CD14-positive monocyte (primary cell): ENCODE results near the gene BTN3A1. TPM values are rescaled to one million over a fixed set of nuclear protein-coding genes. Genes with fewer than 3 reads are reported as not detected.

Experiments
- DNase-seq, 3 donors: peaks; one replicate each; pipeline ENCODE4 v3.0.0-alpha.2; 2011 to 2022
- H2AFZ ChIP-seq: 2 replicates; pipeline ENCODE4 v1.6.0; 2012; ENCODE audit warnings: mild to moderate bottlenecking, low read depth, low read length, inconsistent platforms; ENCODE audit not compliant: insufficient read depth, poor library complexity, severe bottlenecking
- H3K27ac ChIP-seq, 2 donors: 1 replicate in 1 of 2; 2 replicates in 1 of 2; pipeline ENCODE4 v1.5.1; 2012 to 2013; ENCODE audit warnings: low read length in 2 of 2, control low read depth in 1 of 2, inconsistent platforms in 1 of 2, low read depth in 1 of 2, mild to moderate bottlenecking in 1 of 2
- H3K27me3 ChIP-seq, 2 donors: one replicate each; pipeline versions ENCODE4 v1.6.0 to v1.6.1; 2011 to 2013; ENCODE audit warnings: low read length in 2 of 2; ENCODE audit not compliant: control insufficient read depth in 2 of 2, insufficient read depth in 2 of 2
- H3K36me3 ChIP-seq, 2 donors: replicated peaks in 1 of 2; 1 replicate in 1 of 2; 2 replicates in 1 of 2; pipeline versions ENCODE4 v1.5.1 to v1.6.1; 2012 to 2013; ENCODE audit warnings: low read length in 2 of 2, control low read depth in 1 of 2, inconsistent platforms in 1 of 2, mild to moderate bottlenecking in 1 of 2; ENCODE audit not compliant: insufficient read depth in 2 of 2, control insufficient read depth in 1 of 2
- H3K4me1 ChIP-seq, 2 donors: 1 replicate in 1 of 2; 2 replicates in 1 of 2; pipeline versions ENCODE4 v1.5.1 to v1.6.1; 2012 to 2013; ENCODE audit warnings: low read length in 2 of 2, control low read depth in 1 of 2, inconsistent platforms in 1 of 2, mild to moderate bottlenecking in 1 of 2, moderate library complexity in 1 of 2; ENCODE audit not compliant: insufficient read depth in 2 of 2, control insufficient read depth in 1 of 2
- H3K4me2 ChIP-seq: replicated peaks from 2 replicates; pipeline ENCODE3; 2012; ENCODE audit warnings: low read length, moderate library complexity, mild to moderate bottlenecking; ENCODE audit not compliant: poor library complexity, severe bottlenecking; ENCODE audit errors: extremely low read depth
- H3K4me3 ChIP-seq, 3 experiments: fragments of 200-600 bp in 1 of 3; sonication (generic) in 1 of 3; replicated peaks in 1 of 3; 1 replicate in 2 of 3; 2 replicates in 1 of 3; pipeline ENCODE4 v1.5.1; 2011 to 2013; ENCODE audit warnings: low read length in 3 of 3, mild to moderate bottlenecking in 3 of 3, control low read depth in 2 of 3, low read depth in 2 of 3, inconsistent platforms in 1 of 3, moderate library complexity in 1 of 3
- H3K79me2 ChIP-seq: 2 replicates; pipeline ENCODE4 v1.6.0; 2012; ENCODE audit warnings: mild to moderate bottlenecking, control low read depth, inconsistent platforms, low read length, moderate library complexity; ENCODE audit not compliant: insufficient read depth
- H3K9ac ChIP-seq: 2 replicates; pipeline ENCODE4 v1.6.0; 2017; ENCODE audit warnings: low read length, mild to moderate bottlenecking; ENCODE audit not compliant: insufficient read depth, poor library complexity, severe bottlenecking
- H3K9me3 ChIP-seq, 2 donors: replicated peaks in 1 of 2; 1 replicate in 1 of 2; 2 replicates in 1 of 2; pipeline versions ENCODE4 v1.5.1 to v1.6.1; 2012 to 2013; ENCODE audit warnings: low read length in 2 of 2, control low read depth in 1 of 2; ENCODE audit not compliant: control insufficient read depth in 1 of 2, insufficient read depth in 1 of 2
- H4K20me1 ChIP-seq: 2 replicates; pipeline ENCODE4 v1.6.0; 2012; ENCODE audit warnings: mild to moderate bottlenecking, low read length, control low read depth, moderate library complexity; ENCODE audit not compliant: insufficient read depth
- H3K27ac Mint-ChIP-seq, 7 donors: one replicate each; pipeline ENCODE4 v1.8.0; 2020; ENCODE audit warnings: mild to moderate bottlenecking in 7 of 7, mixed read lengths in 7 of 7, moderate library complexity in 6 of 7, inconsistent platforms in 2 of 7
- H3K27me3 Mint-ChIP-seq, 3 donors: one replicate each; pipeline ENCODE4 v1.8.0; 2021 to 2022; ENCODE audit warnings: low read depth in 3 of 3, mild to moderate bottlenecking in 3 of 3, mixed read lengths in 3 of 3, moderate library complexity in 3 of 3, inconsistent platforms in 1 of 3
- H3K36me3 Mint-ChIP-seq, 2 donors: one replicate each; pipeline ENCODE4 v1.8.0; 2020; ENCODE audit warnings: mixed read lengths in 2 of 2, inconsistent platforms in 1 of 2, mild to moderate bottlenecking in 1 of 2
- H3K4me1 Mint-ChIP-seq: one replicate; pipeline ENCODE4 v1.8.0; 2020; ENCODE audit warnings: mild to moderate bottlenecking, mixed read lengths
- H3K4me3 Mint-ChIP-seq, 2 donors: one replicate each; pipeline ENCODE4 v1.8.0; 2020; ENCODE audit warnings: mild to moderate bottlenecking in 2 of 2, mixed read lengths in 2 of 2, moderate library complexity in 1 of 2
- H3K9me3 Mint-ChIP-seq, 7 donors: one replicate each; pipeline ENCODE4 v1.8.0; 2020 to 2022; ENCODE audit warnings: mixed read lengths in 7 of 7, mild to moderate bottlenecking in 6 of 7, moderate library complexity in 6 of 7, inconsistent platforms in 2 of 7
- WGBS: methylation state at CpG from one replicate; pipeline ENCODE4 v1.1.5; 2013; ENCODE audit warnings: missing lambda C conversion rate; ENCODE audit not compliant: insufficient coverage; 5-methylcytosine and 5-hydroxymethylcytosine counted together
- intact Hi-C, 2 donors: fragments of 100-400 bp; cut with micrococcal nuclease; formaldehyde crosslinking; loops; one replicate each; pipeline versions ENCODE4 v1.15.0 to v1.15.1; 2023
- polyA plus RNA-seq, 3 donors: library from polyadenylated mRNA; depleted of rRNA in 1 of 3; unstranded in 2 of 3; stranded (reverse) in 1 of 3; fragments of 300-500 nt in 2 of 3; fragments of >200 nt in 1 of 3; fragmentation: Illumina TruSeq in 2 of 3; gene quantifications; 1 replicate in 2 of 3; 2 replicates in 1 of 3; pipeline ENCODE4 v1.2.3, GENCODE V29; 2012 to 2021
- TF ChIP-seq, protein P1 (sequence below): fragments of 200-600 bp; IDR thresholded peaks from one replicate; pipeline ENCODE4 v1.8.0; 2022; ENCODE audit warnings: antibody characterized with exemption, mild to moderate bottlenecking

The BTN3A1 gene
- polyA plus RNA-seq, 3 donors = 19.7 to 114 (median 25.1) TPM

DNA sequence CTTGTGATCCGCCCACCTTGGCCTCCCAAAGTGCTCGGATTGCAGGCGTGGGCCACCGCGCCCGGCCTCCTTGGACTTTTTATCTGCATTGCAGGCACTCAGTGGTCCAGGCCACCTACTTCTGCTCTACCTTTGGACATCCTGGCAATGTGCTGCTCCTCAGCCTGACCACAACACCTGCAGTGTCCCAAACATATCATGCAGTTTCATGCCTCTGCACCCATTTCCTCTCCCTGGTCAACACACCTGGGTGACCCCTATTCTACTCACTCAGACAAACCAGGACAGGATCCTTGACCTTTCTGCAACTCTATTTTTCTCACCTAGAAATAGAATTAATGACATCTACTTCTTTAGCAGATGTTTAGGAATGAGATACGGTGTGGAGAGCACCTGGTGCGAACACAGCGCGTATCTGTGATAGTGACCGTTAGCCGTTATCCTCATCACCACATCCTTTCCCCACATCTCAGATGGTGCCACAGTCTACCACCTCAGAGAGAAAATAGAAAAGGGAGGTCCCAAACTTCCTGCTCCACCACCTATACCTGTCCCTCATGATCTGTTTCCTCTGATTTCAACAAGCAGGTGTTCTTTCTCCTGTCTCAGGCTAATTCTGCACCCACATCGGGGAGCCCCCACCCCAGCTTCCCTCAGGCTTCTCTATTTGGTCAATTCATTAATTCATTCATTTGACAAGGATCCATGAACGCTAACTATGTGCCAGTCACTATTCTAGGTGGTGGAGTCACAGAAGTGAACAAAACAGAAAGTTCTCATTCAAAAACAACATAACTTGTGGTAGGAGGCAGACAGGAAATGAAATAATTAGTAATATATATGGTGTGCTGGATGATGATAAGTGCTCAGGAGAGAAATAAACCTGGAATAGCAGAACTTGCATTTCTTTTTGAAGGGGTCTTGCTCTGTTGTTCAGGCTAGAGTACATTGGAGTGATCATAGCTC lies 41.3 kb upstream of the BTN3A1 start:
- peaks cover 5% of the 10 kb centered on the region for H3K4me1 Mint-ChIP-seq
- Histone ChIP-seq H3K4me1 (peaks cover 13 to 22% of the 10 kb centered on the region in 2 donors), H3K4me3 (no peak overlapping the region)

DNA sequence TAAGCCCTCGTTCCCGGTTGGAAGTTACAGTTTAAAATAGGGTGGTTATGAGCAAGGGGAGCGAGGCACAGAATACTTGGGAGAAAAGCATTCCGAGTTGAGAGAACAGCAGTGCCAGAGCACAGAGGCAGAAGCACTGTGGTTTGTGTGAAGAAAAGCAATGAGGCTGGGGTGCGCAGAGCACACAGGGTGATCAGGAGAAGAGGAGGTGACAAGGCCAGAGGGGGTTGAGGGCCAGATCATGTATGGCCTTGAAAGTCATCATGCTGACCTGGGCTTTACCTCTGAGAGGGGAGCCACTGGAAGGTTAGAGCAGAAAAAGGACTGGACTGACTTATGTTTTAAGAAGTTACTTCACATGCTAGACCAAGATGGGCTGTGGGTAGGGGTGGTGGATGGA lies 40.5 kb upstream of the BTN3A1 start:
- Mint-ChIP-seq H3K4me3 (no peak overlapping the region), H3K27me3 (peaks cover 0 to 4% (median 0%) of the 10 kb centered on the region in 3 donors), H3K4me1 (peaks cover 11% of the 10 kb centered on the region), H3K36me3 (no peaks in the 10 kb centered on the region), H3K27ac (no peak overlapping the region), H3K9me3 (no peaks in the 10 kb centered on the region)
- H3K9me3 ChIP-seq = no peaks in the 10 kb centered on the region
- no peak overlapping the region for H3K9ac ChIP-seq
- intact Hi-C loops = no loop called here
- 95% methylated on average over 4 of the region's 5 CpGs for WGBS
- H3K4me1 ChIP-seq = peaks cover 21 to 30% of the 10 kb centered on the region in 2 donors
- H4K20me1 ChIP-seq = no peaks in the 10 kb centered on the region
- H2AFZ ChIP-seq = no peak overlapping the region
- no peaks in the 10 kb centered on the region for H3K36me3 ChIP-seq
- H3K79me2 ChIP-seq = peaks cover 15% of the 10 kb centered on the region
- H3K4me2 ChIP-seq = no peak overlapping the region
- H3K4me3 ChIP-seq = no peak overlapping the region
- H3K27ac ChIP-seq = no peak overlapping the region
- H3K27me3 ChIP-seq = no peaks in the 10 kb centered on the region
- DNase-seq = no peak
- TF ChIP-seq, protein P1, sequence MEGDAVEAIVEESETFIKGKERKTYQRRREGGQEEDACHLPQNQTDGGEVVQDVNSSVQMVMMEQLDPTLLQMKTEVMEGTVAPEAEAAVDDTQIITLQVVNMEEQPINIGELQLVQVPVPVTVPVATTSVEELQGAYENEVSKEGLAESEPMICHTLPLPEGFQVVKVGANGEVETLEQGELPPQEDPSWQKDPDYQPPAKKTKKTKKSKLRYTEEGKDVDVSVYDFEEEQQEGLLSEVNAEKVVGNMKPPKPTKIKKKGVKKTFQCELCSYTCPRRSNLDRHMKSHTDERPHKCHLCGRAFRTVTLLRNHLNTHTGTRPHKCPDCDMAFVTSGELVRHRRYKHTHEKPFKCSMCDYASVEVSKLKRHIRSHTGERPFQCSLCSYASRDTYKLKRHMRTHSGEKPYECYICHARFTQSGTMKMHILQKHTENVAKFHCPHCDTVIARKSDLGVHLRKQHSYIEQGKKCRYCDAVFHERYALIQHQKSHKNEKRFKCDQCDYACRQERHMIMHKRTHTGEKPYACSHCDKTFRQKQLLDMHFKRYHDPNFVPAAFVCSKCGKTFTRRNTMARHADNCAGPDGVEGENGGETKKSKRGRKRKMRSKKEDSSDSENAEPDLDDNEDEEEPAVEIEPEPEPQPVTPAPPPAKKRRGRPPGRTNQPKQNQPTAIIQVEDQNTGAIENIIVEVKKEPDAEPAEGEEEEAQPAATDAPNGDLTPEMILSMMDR = no peak

More for the DNA sequence above, 41.3 kb upstream of the BTN3A1 start:
- H3K27ac Mint-ChIP-seq = peak overlapping the region in 2 of 7 donors; percentile 37 to 63
- 98% methylated on average over 6 of the region's 14 CpGs for WGBS
- Histone ChIP-seq H3K9me3 (no peaks in the 10 kb centered on the region), H2AFZ (no peak overlapping the region), H4K20me1 (no peaks in the 10 kb centered on the region), H3K36me3 (no peaks in the 10 kb centered on the region), H3K27ac (no peak overlapping the region), H3K9ac (no peak overlapping the region), H3K27me3 (no peaks in the 10 kb centered on the region), H3K4me2 (no peak overlapping the region), H3K79me2 (peaks cover 6% of the 10 kb centered on the region)
- TF ChIP-seq, protein P1 = no peak
- intact Hi-C loops = no loop called here
- DNase-seq = no peak
- H3K9me3 Mint-ChIP-seq = no peaks in the 10 kb centered on the region
- no peaks in the 10 kb centered on the region for H3K36me3 Mint-ChIP-seq
- peak overlapping the region in 1 of 2 donors; percentile 59 for H3K4me3 Mint-ChIP-seq
- peaks cover 0 to 4% (median 0%) of the 10 kb centered on the region in 3 donors for H3K27me3 Mint-ChIP-seq
